ENCODE results near the gene TMEM190. TPM values are rescaled to one million over a fixed set of nuclear protein-coding genes. Genes with fewer than 3 reads are reported as not detected.

TMEM190 gene
- total and polyA plus RNA-seq, 9 of the 15 experiments (the other 6 are each of a cell fraction or from before 2014, with no cell fraction given): not detected

DNA sequence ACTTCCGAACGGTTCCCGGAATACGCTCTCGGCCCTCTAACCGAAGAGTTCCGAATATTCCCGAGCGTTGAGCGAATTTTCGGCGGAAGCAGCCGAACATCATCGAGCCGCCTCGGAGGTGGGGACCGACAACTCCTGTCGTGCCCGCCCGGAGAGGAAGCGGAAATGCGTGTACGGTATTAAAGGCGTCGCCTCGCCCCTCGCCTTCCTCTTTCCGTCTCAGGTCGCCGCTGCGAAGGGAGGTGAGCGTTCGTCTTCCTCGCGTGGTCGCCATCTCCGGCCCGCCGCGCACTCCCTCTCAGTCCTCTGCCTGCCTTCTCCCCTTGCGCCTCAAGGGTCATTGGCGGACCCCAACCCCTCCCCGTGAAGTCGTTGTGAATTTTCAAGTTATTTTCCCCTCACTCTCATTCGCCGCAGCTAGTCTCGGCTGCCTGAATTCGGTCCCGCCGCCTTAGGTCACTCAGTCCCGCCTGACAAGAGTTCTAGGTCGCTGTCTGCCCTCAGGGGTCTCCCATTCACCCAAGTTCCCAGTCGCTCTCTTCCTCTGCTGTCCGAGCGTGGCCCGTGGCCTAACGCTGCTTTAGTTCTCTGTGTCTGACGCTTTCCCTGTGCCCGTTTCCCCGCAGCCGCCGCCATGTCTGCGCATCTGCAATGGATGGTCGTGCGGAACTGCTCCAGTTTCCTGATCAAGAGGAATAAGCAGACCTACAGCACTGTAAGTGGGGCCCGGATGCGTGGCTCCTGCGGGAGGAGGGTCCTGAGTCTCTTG lies 9.3 kb downstream of the TMEM190 start, which contains the start of gene RPL28 (continued):
- no peak for TF ChIP-seq HDAC8 (tag; IDR thresholded peaks at IDR 0.05)
- TF ChIP-seq, protein P1, sequence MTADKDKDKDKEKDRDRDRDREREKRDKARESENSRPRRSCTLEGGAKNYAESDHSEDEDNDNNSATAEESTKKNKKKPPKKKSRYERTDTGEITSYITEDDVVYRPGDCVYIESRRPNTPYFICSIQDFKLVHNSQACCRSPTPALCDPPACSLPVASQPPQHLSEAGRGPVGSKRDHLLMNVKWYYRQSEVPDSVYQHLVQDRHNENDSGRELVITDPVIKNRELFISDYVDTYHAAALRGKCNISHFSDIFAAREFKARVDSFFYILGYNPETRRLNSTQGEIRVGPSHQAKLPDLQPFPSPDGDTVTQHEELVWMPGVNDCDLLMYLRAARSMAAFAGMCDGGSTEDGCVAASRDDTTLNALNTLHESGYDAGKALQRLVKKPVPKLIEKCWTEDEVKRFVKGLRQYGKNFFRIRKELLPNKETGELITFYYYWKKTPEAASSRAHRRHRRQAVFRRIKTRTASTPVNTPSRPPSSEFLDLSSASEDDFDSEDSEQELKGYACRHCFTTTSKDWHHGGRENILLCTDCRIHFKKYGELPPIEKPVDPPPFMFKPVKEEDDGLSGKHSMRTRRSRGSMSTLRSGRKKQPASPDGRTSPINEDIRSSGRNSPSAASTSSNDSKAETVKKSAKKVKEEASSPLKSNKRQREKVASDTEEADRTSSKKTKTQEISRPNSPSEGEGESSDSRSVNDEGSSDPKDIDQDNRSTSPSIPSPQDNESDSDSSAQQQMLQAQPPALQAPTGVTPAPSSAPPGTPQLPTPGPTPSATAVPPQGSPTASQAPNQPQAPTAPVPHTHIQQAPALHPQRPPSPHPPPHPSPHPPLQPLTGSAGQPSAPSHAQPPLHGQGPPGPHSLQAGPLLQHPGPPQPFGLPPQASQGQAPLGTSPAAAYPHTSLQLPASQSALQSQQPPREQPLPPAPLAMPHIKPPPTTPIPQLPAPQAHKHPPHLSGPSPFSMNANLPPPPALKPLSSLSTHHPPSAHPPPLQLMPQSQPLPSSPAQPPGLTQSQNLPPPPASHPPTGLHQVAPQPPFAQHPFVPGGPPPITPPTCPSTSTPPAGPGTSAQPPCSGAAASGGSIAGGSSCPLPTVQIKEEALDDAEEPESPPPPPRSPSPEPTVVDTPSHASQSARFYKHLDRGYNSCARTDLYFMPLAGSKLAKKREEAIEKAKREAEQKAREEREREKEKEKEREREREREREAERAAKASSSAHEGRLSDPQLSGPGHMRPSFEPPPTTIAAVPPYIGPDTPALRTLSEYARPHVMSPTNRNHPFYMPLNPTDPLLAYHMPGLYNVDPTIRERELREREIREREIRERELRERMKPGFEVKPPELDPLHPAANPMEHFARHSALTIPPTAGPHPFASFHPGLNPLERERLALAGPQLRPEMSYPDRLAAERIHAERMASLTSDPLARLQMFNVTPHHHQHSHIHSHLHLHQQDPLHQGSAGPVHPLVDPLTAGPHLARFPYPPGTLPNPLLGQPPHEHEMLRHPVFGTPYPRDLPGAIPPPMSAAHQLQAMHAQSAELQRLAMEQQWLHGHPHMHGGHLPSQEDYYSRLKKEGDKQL (CRISPR knock-in tag; IDR thresholded peaks at IDR 0.05; ENCODE audit: borderline replicate concordance): 0 out of 2 replicates have a peak, but pooled peaks have one; percentile 56
- TF ChIP-seq ZNF830 (CRISPR knock-in tag; IDR thresholded peaks at IDR 0.05): no peak
- TF ChIP-seq, protein P2, sequence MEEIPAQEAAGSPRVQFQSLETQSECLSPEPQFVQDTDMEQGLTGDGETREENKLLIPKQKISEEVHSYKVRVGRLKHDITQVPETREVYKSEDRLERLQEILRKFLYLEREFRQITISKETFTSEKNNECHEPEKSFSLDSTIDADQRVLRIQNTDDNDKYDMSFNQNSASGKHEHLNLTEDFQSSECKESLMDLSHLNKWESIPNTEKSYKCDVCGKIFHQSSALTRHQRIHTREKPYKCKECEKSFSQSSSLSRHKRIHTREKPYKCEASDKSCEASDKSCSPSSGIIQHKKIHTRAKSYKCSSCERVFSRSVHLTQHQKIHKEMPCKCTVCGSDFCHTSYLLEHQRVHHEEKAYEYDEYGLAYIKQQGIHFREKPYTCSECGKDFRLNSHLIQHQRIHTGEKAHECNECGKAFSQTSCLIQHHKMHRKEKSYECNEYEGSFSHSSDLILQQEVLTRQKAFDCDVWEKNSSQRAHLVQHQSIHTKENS (CRISPR knock-in tag; IDR thresholded peaks at IDR 0.05): no peak
- TF ChIP-seq, protein P3, sequence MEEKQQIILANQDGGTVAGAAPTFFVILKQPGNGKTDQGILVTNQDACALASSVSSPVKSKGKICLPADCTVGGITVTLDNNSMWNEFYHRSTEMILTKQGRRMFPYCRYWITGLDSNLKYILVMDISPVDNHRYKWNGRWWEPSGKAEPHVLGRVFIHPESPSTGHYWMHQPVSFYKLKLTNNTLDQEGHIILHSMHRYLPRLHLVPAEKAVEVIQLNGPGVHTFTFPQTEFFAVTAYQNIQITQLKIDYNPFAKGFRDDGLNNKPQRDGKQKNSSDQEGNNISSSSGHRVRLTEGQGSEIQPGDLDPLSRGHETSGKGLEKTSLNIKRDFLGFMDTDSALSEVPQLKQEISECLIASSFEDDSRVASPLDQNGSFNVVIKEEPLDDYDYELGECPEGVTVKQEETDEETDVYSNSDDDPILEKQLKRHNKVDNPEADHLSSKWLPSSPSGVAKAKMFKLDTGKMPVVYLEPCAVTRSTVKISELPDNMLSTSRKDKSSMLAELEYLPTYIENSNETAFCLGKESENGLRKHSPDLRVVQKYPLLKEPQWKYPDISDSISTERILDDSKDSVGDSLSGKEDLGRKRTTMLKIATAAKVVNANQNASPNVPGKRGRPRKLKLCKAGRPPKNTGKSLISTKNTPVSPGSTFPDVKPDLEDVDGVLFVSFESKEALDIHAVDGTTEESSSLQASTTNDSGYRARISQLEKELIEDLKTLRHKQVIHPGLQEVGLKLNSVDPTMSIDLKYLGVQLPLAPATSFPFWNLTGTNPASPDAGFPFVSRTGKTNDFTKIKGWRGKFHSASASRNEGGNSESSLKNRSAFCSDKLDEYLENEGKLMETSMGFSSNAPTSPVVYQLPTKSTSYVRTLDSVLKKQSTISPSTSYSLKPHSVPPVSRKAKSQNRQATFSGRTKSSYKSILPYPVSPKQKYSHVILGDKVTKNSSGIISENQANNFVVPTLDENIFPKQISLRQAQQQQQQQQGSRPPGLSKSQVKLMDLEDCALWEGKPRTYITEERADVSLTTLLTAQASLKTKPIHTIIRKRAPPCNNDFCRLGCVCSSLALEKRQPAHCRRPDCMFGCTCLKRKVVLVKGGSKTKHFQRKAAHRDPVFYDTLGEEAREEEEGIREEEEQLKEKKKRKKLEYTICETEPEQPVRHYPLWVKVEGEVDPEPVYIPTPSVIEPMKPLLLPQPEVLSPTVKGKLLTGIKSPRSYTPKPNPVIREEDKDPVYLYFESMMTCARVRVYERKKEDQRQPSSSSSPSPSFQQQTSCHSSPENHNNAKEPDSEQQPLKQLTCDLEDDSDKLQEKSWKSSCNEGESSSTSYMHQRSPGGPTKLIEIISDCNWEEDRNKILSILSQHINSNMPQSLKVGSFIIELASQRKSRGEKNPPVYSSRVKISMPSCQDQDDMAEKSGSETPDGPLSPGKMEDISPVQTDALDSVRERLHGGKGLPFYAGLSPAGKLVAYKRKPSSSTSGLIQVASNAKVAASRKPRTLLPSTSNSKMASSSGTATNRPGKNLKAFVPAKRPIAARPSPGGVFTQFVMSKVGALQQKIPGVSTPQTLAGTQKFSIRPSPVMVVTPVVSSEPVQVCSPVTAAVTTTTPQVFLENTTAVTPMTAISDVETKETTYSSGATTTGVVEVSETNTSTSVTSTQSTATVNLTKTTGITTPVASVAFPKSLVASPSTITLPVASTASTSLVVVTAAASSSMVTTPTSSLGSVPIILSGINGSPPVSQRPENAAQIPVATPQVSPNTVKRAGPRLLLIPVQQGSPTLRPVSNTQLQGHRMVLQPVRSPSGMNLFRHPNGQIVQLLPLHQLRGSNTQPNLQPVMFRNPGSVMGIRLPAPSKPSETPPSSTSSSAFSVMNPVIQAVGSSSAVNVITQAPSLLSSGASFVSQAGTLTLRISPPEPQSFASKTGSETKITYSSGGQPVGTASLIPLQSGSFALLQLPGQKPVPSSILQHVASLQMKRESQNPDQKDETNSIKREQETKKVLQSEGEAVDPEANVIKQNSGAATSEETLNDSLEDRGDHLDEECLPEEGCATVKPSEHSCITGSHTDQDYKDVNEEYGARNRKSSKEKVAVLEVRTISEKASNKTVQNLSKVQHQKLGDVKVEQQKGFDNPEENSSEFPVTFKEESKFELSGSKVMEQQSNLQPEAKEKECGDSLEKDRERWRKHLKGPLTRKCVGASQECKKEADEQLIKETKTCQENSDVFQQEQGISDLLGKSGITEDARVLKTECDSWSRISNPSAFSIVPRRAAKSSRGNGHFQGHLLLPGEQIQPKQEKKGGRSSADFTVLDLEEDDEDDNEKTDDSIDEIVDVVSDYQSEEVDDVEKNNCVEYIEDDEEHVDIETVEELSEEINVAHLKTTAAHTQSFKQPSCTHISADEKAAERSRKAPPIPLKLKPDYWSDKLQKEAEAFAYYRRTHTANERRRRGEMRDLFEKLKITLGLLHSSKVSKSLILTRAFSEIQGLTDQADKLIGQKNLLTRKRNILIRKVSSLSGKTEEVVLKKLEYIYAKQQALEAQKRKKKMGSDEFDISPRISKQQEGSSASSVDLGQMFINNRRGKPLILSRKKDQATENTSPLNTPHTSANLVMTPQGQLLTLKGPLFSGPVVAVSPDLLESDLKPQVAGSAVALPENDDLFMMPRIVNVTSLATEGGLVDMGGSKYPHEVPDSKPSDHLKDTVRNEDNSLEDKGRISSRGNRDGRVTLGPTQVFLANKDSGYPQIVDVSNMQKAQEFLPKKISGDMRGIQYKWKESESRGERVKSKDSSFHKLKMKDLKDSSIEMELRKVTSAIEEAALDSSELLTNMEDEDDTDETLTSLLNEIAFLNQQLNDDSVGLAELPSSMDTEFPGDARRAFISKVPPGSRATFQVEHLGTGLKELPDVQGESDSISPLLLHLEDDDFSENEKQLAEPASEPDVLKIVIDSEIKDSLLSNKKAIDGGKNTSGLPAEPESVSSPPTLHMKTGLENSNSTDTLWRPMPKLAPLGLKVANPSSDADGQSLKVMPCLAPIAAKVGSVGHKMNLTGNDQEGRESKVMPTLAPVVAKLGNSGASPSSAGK (IDR thresholded peaks at IDR 0.05): no peak

Data from K562 (cell line).